EH (cell line): Measurements from ENCODE around the gene ATP13A4.

Experiments used
- DNase-seq: peaks from one replicate; pipeline ENCODE4 v3.0.0-alpha.2; 2015; ENCODE audit warnings: low read depth

The ATP13A4 gene

DNA sequence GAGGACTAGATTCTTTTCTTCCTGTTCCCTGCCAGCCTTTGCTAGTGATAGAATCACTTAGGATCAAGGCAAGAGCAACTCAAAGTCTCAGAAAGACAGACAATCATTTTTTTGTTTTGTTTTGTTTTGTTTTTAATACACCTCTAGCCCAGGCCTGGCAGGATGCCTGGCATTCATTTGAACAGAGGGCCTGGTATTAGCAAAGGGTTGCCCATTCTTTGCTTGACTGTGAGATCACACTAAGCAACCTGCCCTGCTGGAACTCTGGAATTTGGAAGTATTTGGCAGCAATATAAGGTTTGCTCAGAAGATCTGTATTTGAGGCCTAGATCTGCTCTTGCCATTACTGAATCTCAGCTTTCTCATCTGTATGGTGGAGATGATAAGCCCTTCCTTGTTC, 154.4 kb downstream of the ATP13A4 start:
- DNase-seq, result no peak

DNA sequence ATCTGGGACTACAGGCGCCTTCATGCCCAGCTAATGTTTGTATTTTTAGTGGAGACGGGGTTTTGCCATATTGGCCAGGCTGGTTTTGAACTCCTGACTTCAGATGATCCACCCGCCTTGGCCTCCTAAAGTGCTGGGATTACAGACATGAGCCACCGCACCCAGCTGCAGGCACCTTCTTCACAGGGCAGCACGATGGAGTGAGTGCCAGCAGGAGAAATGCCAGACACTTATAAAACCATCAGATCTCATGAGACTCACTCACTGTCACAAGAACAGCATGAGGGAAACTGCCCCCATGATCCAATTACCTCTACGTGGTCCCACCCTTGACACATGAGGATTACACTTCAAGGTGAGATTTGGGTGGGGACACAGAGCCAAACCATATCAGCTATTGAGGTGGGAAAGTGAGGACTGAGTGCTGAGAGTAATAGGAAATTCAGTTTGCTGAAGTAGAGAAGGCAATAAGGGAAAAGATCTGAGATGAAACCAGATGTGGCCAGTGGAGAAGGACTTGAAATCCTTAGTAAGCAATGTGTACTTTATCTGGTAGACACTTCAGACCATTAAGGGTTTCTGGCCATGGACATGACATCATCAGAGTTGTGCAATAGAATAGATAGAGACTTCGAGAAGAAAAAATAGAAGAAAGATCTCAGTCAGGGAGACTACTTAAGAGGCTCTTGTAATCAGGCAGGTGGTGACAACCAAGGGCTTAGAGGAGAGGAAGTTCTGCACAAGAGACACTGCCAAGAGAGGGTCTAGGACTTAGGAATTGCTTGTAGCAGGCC, 158.0 kb downstream of the ATP13A4 start:
- no peak for DNase-seq

DNA sequence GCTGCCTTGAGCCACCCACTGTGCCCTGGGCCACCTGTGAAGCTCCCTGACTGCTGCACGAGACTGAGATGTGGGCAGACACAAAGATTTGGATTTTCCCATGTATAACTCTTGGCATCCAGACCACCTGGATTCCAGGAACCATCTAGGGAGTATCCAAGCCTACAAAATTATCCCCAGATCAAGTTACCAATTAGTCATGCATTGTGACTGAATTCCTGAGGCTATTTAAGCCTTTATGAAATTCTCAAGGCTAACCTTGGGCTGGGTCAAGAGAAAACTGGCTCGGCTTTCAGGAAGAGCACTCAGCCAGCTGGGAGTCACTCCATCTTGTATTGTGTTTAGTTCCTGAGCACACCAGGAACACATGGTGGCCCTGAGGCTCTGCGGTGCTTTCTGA, 162.8 kb downstream of the ATP13A4 start:
- peak; percentile 1 for DNase-seq

DNA sequence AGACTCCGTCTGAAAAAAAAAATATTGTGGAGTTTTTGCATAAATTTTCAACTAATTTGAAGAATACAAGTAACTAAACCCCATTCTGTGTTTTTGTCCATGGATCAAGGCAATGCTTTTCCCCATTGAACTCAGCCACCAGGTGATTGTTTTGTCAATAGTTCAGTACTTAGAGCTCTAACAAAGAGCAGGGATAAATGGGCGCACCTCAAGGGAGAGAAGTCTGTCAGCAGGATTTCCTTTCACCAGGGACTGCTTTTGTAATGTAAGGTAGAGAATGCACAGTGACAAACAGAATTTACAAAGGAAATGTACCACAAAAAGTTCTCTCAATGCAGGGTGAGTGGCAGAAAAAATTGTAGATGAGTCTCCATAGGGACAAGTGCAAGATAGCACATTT, 165.4 kb downstream of the ATP13A4 start:
- no peak for DNase-seq

- no peak for DNase-seq
Observed at GRCh38 chr3:193388361-193388760, 166.3 kb downstream of the ATP13A4 start.

- no peak for DNase-seq
Observed at GRCh38 chr3:193387596-193387995, 167.1 kb downstream of the ATP13A4 start.

DNA sequence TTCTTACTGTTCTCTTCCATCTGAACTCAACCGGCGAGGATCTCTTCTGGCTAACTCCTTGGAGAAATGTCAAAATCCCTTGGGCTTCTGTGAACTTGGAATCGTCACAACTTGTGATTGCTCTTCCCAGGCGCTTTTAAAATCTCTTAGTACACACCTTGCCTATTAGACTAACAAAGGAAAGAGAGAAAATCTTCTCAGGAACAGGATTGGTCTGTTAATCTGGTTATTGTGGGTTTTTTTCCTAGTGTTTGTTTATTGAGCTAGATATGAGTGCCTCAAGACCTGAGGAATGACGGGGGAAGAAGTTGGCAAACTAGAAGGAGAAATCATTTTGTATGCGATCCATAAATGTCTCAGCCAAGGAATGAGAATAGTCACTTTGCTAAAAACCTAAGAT, 176.0 kb downstream of the ATP13A4 start, which contains the start of gene ATP13A5:
TSS of gene ATP13A5 (minus strand) at position 48 of the 400 bp plus-strand sequence. CDS start at position 20, 28 bp downstream.
- DNase-seq, result no peak

DNA sequence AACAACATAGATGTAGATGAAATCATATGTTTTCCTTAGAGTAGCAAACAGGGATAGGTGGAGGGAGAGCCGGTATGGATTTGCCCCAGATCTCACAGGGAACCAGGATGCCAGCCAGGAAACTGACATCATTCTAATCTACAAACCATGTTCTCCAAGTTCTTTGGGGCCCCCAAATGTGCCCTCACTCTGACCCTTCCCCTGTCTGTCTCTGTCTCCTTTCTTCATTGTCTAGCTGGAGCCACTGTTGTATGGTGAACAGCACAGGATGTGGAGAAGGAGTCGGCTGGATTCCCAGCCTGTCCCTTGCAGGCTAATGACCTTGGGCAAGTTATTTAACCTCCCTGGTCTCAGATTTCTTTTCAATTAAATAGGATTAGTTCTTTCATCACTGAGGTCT, 177.1 kb downstream of the ATP13A4 start:
- DNase-seq, result no peak

- DNase-seq, result no peak
Observed at GRCh38 chr3:193375614-193376013, 179.1 kb downstream of the ATP13A4 start.

DNA sequence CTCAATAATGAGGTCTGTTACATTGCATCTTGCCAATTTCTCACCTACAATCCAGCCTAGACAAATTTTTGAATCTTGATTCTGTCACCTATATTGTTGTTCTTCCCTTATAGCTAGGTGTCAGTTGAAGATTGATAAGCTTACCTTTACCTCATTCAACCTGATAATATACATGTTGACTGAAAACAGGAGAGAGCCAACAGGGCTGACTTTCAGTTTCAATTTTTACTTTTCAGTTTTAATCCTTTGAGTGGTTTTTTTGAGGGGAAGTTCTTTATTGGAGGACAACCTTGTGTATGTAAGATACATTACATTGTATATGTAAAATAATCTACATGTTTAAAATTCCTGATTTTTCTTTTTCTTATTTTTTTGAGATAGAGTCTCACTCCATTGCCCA, 181.9 kb downstream of the ATP13A4 start:
- DNase-seq, result no peak

- no peak for DNase-seq
Observed at GRCh38 chr3:193367868-193368267, 186.8 kb downstream of the ATP13A4 start.

GRCh38 chr3:193357291-193357690, 197.4 kb downstream of the ATP13A4 start:
- no peak for DNase-seq

DNA sequence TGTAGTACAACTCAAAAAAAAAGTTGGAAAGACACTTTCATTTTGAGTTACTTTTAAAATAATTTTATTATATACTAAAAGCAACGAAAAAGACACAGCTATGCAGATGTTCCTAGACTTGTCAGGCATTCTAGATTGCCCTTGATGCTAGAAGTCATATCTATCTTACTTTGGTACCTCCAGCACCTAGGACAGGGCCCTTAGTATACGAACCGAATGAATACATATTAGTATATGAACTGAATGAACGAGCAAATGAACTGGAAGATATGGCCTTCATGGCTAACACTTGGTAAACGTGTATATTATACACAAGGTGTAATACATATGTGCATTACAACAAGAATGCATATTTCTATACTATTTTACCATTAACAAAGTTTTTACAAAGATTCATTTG, 200.3 kb downstream of the ATP13A4 start:
- DNase-seq, result no peak
